ENCODE data around the gene TNRC6C. TPM values are rescaled to one million over a fixed set of nuclear protein-coding genes. Genes with fewer than 3 reads are reported as not detected.

The TNRC6C gene
- total and polyA plus RNA-seq, 5 donors = 8.6 to 32.8 (median 24.4) TPM

GRCh38 chr17:78151514-78152008 lies 193.1 kb downstream of the TNRC6C start:
- H3K4me1 ChIP-seq (ENCODE audit: control insufficient read depth, insufficient read depth, low read length) = peaks cover 2% of the 10 kb centered on the region
- H3K9me3 ChIP-seq (ENCODE audit: control insufficient read depth, low read length) = no peaks in the 10 kb centered on the region
- peak; percentile 36 to 73 for ATAC-seq
- no peaks in the 10 kb centered on the region for H3K27me3 ChIP-seq (ENCODE audit: control insufficient read depth, insufficient read depth)
- H3K27ac ChIP-seq (ENCODE audit: low read length) = peak overlapping the region; percentile 32
- 65% methylated on average over 7 of the region's 7 CpGs for WGBS
- H3K4me3 ChIP-seq (ENCODE audit: low read length) = no peak overlapping the region
- intact Hi-C loops (cut with DNase I) = no loop called here
- DNase-seq = no peak

GRCh38 chr17:78154903-78155811 lies 196.7 kb downstream of the TNRC6C start:
- peaks cover 2% of the 10 kb centered on the region for H3K4me1 ChIP-seq (ENCODE audit: control insufficient read depth, insufficient read depth, low read length)
- WGBS = 82% methylated on average over 11 of the region's 11 CpGs
- H3K27me3 ChIP-seq (ENCODE audit: control insufficient read depth, insufficient read depth) = no peaks in the 10 kb centered on the region
- ATAC-seq (no peak), DNase-seq (no peak)
- H3K9me3 ChIP-seq (ENCODE audit: control insufficient read depth, low read length) = no peaks in the 10 kb centered on the region
- H3K4me3 ChIP-seq (ENCODE audit: low read length) = no peak overlapping the region
- no peak overlapping the region for H3K27ac ChIP-seq (ENCODE audit: low read length)
- intact Hi-C loops (cut with DNase I) = no loop called here

Other genes starting within 250 kb of the TNRC6C start
- gene TMC6, start 170.1 kb downstream of the TNRC6C start, total RNA-seq = 10 to 100 TPM; 27.9 to 45.4 (median 38.2) TPM
- gene TMC6, start 170.1 kb downstream of the TNRC6C start, polyA plus RNA-seq = 21.2 TPM
- gene TMC8, start 172.1 kb downstream of the TNRC6C start, total RNA-seq = 1 to 10 TPM; 2.6 to 3.9 (median 3.0) TPM
- 2.4 TPM for gene TMC8, start 172.1 kb downstream of the TNRC6C start, polyA plus RNA-seq
- gene C17orf99, start 187.7 kb downstream of the TNRC6C start, total RNA-seq = not detected
- gene C17orf99, start 187.7 kb downstream of the TNRC6C start, polyA plus RNA-seq = not detected
- gene SYNGR2, start 209.9 kb downstream of the TNRC6C start, total RNA-seq = 10 to 100 TPM; 81.9 to 92.2 (median 83.9) TPM
- gene SYNGR2, start 209.9 kb downstream of the TNRC6C start, polyA plus RNA-seq = 85.8 TPM
- gene TK1, start 228.3 kb downstream of the TNRC6C start, total RNA-seq = 1 to 10 TPM in 2 of 4 donors, under 1 TPM in 2; 0.51 to 5.2 (median 1.9) TPM
- gene TK1, start 228.3 kb downstream of the TNRC6C start, polyA plus RNA-seq = 1.2 TPM
- gene AFMID, start 228.7 kb downstream of the TNRC6C start, total RNA-seq = 10 to 100 TPM; 17.5 to 53.3 (median 37.2) TPM
- 30.6 TPM for gene AFMID, start 228.7 kb downstream of the TNRC6C start, polyA plus RNA-seq

Data from right cardiac atrium (tissue), 5 donors.